ENCODE data around the gene ALS2. TPM values are rescaled to one million over a fixed set of nuclear protein-coding genes. Genes with fewer than 3 reads are reported as not detected.
"Not testable (repeated sequence)": the region's sequence is repeated elsewhere in the genome, so short reads cannot be mapped to it uniquely, and the experiment has no call there.

Gene ALS2
- total RNA-seq = 79.7 TPM

DNA sequence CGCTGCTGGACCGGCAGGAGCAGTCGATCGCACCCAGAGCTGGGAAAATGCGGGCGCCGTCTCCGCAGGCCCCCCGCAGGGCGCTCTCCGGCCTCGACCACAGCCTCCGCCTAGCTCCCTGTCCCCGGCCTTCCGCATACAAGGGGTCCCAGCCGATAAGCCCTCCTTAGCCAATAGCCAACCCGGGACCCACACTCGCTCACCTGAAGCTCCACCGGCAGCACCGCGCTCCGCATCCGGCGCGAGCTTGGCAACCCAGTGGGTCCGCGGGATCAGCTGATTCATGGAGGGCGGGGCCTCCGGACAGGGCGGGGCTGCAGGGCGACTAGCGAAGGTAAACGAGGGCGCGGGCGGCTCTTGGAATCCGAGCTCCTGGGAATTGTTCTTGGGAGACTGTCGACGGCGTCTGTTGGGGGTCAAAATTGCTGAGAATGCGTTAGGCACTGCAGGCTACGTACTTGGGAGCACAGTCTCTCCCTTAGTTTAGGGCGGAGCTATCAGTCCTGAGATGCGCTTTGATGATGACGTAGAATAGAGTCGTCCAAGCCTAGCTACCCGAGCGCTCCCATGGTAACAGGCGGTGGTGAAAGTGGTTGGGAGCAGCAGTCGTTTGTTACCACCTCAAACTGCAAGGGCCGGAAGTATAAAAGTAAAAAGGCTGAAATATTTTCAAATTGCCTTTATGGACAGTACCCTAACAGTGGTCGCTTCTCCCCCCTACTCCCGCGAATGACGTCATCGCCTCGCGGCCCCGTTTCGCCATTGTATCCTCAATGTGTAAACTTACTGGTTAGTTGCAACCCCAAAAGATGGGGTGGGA, at the start of gene ALS2:
Gene ALS2, minus strand, starts transcription at position 260 of the 820 bp plus-strand sequence. CDS start 12,048 bp downstream, outside the sequence.
- peak; percentile 93 for DNase-seq

DNA sequence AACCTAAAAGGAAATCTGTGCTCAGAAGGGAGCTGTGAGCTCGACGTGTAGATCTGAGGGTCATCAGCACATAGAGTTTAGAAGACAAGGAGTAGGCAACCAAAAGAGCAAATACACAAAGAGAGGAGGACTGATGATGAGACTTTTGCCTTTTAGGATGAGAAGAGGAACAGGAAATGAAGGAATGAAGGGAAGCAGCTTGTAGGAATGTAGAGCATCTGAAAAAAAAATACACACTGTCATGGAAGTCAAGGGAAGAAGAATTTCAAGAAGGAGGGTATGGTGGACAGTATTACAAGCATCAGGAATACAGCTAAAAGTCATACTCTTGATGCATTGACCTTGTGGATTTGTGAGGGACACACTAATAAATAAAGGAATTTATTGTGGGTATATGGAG, 47.5 kb upstream of the ALS2 start:
- no peak for DNase-seq

DNA sequence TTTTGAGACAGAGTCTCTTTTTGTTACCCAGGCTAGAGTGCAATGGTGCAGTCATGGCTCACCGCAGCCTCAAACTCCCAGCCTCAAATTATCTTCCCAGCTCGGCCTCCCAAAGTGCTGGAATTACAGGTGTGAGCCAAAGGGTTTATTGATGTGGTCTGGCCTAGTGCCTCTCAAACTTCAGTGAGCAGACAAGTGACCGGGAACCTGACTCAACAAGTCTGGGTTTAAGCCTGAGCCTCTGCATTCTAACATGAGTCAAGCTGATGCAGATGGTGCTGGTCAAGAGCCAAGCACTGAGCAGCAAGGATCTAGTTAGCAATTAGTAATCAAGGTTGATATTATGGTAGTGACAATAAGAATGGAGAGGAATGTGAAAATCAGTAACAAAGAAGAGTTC, 46.9 kb upstream of the ALS2 start:
- DNase-seq = no peak

DNA sequence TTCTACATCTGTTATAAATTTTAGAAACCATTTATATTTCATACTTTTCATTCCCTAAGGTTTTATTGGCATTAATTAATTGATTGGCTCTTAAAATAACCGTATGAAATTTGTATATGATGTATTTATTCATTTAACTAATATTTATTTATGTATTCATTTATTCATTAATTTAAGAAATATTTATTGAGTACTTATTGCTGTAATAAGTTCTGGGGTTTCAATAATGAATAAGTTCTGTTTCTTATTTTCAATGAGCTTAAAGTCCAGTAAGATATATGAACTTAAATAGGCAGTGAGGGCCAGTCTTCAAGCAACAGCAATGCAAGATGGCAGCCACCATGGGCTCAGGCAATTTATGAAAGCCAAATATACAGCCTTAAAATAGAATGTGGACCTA, 43.5 kb upstream of the ALS2 start:
- no peak for DNase-seq

DNA sequence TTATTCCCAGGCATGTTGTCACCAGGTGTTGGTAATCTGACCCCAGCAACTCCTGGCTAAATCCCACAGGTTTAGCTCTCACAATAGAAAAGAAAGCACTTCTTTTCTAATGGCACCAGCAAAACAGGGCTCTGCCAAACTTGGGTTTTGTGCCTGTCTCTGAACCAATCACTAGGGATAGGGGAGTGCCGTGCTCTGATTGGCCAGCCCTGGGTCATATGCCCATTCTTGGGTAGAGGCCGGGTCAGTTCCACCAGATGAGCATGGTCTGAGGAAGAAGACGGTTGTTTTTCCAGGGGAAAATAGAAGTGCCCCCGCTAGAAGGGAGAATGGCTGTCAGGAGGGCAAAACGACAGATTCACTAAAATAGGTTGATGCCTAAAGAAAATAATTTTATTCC, 40.3 kb upstream of the ALS2 start:
- no peak for DNase-seq

DNA sequence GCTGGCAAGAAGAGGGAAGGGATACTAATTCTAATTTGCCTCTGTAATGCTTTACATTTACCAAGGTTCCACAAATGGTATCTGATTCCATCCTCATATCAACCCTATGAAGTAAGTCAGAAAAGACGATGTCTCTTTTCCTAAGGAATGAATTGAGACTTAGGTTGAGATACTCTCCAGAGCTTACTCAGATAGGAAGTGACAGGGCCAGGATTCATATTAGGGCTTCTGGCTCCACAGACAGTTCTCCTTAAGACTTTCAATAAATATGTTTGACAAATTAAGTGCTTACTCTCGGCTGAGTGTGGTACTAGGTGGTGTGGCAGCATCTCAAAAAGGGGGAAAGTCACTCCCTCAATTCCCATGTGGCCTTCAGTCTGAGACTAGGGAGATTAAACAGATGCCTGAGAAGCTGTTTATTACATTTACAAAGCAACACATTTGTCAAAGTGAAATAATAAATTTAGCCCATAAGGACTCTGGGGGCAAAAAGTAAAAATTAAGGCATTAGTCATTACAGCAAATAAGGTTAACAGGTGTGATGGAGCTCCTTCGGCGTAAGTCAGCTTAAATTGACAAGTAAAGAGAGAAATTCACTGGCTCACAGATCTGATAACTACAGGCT, 39.8 kb upstream of the ALS2 start:
- no peak for DNase-seq

DNA sequence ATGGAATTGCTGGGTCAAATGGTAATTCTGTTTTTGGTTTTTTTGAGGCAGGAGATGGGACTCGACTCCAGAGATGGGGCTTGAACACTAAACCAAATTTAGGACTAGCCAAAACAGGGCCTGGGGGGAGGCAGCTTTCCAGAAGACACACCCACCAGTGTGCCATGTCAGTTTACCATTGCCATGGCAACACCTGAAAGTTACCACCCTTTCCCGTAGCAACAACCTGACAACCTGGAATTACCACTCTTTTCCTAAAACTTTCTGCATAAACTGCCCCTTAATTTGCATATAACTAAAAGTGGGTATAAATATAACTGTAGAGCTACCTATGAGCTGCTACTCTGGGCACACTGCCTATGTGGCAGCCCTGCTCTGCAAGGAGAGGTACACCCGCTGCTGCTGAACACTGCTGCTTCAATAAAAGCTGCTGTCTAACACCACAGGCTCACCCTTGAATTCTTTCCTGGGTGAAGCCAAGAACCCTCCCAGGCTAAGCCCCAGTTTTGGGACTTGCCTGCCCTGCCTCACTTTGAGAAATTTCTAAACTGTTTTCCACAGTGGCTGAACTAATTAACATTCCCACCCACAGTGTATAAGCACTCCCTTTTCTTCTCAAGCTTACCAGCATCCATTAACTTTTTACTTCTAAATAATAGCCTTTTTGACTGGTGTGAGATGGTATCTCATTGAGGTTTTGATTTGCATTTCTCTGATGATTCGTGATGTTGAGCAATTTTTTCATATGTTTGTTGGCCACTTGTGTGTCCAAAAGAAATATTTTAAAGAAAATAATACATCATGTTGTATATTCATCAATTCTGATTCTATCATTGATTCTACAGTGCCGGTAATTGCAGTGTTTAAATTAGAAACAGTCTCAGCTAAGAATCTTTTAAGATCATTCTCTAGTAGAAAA, 36.2 kb upstream of the ALS2 start:
- no peak for DNase-seq

DNA sequence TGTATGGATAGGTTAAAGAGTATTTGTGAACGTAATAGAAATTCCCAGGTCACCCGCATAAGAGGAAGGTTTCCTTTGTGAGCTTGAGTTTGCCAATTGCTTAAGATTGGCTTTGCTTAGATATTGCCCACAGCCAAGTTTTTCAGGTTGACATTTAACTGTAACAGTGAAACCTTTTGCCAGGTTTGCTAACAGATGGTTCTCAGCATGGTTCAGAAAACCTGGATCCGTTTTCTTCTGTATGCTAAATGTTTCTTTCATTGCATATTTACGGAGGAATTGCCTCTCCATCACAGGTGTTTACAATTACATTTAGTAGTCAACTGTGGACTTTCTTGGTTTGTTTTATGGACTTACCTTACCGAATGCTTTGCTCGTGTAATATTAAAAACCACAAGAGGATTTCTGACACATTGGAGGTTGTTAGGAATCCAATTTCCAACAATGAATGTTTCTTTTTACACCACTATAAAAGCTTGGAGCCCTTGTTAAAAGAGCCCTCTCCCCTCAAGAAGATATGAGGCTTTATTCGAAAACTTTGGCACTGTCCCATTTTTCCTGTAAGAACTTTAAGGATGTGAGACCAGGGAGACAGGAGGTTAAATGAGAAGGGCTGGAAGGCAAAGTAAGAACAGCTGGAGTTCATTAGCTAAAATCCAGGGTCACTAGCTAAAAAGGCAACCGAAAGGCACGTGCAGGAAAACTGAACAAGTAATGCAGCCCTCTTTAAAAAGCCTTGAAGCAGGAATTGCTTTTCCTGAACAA, 33.4 kb upstream of the ALS2 start:
- DNase-seq = no peak

DNA sequence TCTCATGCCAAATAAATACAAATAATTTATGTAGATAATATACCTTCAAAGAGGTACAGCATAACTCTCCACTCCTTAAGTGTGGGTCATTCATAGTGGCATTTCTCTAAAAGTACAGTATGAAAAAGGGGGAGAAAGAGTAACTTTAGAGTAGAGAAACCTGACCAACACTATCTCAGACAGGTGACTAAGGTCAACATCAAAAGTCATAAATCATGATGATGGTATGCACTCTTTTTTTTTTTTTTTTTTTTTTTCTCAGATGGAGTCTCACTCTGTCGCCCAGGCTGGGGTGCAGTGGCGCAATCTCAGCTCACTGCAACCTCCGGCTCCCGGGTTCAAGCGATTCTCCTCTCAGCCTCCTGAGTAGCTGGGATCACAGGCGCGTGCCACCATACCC, 29.9 kb upstream of the ALS2 start:
- not testable (repeated sequence) for DNase-seq

DNA sequence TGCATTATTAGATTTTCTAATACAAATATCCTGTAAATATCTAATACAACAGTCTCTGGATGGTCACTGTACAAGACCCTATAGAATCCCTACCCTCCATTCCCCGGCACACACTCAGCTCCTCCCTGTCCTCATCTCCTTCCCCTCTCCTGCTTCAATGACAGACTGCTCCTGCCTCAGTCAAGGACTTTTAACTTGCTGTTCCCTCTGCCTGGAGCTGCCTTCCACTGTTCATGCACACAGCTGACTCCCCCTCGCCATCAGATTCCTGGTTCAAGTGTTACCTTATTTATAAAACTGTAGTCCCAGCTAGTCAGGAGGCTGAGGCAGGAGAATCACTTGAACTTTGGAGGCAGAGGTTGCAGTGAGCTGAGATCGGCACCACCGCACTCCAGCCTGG, 28.9 kb upstream of the ALS2 start:
- DNase-seq = no peak

DNA sequence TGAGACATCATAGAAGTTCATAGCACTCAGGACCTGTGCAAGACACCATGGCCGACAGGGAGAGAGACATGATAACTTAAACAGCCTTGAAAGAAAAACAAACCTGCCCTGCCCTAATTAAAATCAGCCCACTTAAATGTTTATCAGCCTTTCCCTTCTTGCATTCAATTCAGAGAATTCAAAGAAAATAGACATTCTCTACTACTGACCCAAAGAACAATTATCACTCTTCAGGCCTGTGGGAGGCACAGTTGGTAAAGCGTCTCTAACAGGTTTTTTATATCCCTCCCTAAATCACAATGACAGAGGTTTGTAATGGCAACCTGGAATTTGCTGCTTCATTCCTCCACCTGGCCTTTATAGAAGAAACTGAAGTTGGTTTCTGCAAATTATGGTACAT, 27.3 kb upstream of the ALS2 start:
- DNase-seq = no peak

DNA sequence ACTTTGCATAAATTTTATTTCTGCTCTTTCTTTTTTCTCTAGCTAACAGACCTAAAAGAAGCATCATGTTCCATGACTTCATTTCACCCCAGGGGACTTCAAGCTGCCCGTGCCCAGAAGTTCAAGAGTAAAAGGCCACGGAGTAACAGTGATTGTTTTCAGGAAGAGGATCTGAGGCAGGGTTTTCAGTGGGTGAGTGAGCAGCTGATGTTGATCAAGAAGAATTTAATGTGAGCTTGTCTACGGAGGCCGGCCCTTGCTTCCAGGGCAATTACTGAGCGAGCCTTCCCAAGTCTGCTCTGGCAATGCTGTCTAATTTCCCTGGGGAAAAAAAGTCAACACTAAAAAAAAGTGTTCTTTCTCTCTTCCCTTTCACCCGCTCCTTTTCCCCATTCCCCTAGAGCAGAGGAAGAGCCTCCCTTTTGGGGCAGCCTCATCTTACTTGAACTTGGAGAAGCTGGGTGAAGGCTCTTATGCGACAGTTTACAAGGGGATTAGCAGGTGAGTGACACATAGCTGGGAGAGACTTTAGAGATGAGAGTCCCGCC, 26.8 kb upstream of the ALS2 start:
- no peak for DNase-seq

DNA sequence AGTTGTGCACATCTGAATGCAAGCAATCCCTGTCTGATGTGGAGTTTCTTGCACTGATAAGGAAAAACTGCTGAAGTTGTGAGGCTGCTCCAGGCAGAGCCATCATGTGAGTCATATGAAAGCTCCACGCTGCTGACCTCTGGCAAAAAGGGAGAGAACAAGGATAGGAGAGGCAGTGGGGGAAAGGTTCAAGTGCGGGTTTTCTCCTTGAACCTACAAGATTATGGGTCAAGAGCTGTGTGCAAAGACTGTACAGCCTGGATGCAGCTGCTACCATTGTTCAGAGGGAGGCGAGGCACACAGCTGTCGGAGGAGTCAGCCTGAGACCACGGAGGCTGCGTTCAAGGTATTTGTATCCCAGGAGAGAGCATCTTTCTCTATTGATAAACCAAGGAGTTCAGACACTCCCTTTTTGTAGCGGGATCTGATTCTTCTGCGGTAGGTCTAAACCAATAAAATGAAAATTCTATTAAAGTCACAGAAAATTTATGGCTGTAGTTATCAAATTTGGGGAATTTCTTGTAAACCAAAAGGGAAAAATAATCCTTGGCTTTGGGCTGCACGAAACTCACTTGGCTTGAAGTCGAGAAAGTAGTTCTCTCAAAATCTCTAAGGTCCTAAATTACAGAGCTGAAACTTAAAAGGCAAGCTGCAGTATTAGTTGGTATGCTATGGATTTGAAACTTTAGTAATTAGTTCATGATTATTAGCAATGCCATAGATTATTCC, 25.9 kb upstream of the ALS2 start, which contains the start of gene CDK15:
Gene CDK15, plus strand, starts transcription at position 96 of the 729 bp plus-strand sequence. Its CDS starts 128 bp downstream, at position 224.
- no peak for DNase-seq

DNA sequence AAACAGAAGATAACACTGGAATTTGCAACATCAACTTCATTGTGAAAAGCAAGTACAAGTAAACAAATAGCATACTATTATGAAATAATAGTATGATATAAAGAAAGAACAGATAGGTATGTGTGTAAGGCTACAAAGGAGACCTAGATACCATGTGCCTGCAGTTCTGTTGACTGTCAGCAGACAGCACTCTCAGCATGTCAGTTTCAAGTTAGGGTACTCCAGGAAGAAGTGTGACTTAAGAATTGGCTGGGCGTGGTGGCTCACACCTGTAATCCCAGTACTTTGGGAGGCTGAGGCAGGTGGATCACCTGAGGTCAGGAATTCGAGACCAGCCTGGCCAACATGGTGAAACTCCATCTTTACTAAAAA, 18.2 kb upstream of the ALS2 start:
- DNase-seq = not testable (repeated sequence)

DNA sequence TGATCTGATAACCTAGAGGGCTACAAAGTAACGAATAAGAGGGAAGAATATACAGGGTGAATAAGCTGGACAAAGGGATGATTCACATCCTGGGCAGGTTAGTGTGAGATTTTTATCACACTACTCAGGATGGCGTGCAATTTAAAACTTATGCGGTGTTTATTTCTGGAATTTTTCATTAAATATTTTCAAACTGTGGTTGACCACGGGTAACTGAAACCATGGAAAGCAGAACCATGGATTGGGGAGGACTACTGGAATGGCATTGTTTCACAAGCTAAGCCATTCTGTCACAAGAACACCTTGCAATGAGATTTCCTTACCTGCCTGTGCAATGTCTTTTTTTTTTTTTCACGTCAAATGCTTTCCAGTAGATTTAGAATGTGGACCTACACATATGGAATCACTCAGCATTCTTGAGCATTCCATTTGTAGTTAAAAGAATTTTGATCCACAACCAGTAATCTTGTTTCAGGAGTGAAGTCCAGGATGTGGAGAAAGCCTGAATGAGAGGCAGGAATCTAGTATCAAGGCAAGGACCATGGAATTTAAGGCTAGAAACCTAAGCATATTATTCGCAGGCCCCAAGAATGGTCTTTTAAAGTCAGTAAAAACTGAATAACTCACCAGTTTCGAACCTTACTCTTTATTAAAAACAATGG, 17.6 kb upstream of the ALS2 start:
- DNase-seq = no peak

DNA sequence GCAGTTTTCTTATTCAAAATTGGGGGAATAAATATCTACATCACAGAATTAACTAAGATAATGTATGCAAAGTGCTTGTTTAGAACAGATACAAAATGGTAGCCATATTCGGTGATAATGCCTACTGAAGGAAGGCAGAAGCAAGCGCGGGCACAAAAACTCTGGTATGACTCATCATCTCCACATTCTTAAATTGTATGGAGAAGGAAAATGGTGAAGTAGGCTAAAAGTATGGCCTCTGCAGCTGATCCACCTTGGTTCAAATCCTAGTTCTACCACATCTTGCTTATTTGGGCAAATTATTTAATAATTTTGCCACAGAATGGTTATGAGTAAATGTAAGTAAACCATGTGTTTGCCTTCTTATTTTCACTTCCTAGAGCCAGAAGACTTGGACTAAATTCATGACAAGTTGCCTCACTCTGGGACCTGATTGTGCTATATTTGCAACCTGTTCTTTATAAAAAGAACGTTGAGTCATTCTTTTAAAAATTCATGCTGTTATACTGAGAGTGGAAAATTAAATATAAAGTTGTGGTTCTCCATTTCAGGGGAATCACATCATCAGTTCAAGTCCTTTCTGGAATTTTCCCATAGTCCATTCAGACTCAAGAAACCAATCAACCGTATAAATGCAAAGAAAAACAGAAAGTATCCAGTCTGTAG, 16.6 kb upstream of the ALS2 start:
- no peak for DNase-seq

DNA sequence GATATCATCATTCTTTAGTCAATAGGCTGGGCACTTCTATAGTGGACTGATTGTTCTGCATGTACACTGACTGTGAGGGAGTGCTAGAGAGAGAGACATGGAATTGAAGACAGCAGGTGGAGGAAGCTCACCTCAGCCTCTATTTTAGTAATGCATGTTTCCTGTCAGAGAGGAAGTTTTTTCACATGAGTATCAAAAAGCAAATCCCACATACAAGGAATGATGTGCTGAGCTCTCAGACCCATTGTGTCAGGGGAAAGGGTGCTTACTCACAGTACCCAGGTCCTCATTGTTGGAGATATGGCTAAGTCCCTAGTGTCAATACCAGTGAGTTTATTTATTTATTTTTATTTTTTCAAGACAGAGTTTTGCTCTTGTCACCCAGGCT, 15.7 kb upstream of the ALS2 start:
- DNase-seq = no peak

DNA sequence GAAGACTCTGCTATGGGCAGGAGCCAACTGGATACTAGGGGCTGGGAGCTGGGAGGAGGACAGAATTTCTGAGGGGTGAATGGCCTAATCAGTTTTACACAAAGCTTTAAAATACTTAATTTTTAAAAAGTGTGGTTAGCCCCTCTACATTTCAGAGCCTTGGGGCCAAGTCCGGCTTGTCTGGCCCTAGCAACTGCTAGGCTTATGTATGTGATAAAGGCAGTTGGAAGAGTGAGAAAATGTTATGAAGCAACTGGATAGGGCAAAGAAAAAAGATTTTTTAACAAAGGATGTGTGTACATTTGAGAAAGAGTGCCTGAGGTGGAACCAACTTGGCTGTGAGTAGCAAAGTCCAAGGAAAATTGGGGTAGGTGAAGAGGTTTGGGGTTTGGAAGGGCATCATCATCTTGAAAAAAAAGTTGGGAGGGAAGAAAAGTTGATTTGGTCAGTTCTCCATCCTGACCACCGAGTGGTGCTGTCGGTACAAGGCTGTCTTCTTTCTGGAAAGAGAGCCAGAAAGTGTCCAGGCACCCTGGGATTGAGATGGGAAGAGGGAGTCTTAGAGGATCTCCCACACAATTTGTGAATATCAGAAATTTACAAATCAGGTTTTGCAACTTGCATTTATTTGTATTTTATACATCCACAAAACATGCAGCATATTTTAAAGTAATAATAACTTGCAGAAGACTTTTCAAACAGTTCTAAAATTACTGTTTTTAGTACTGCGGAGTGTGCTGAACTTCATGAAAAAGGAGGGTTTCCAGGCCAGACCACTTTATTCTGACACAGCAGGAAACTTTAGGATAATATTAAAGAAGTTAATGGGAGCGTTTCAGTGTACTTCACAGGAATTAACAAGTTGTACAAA, 15.1 kb upstream of the ALS2 start:
- no peak for DNase-seq

DNA sequence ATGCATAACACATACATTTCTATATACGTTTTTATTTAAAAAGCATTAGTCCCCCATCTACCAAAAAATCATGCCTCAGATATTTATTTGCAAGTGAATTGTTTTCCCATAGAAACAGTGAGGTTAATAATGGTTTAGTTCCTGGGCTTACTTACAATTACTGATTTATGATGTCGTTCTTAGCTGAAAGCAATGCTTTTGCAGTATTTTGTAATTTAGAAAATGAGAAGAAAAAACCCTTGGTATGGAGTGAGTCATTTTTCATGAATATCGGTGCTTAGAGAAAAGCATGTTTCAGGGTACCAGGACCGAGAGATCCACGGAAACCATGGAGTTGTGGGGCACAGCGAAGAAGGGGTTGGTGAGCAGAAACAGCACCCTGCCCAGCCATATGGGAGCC, 13.6 kb upstream of the ALS2 start:
- no peak for DNase-seq

Measured in occipital lobe (tissue), 2 donors.